Stimulated activated CD8-positive, alpha-beta memory T cell treated with anti-CD3 and anti-CD28 coated beads, Interleukin-4, amount 100 ng/mL, for 24 hours (primary cell): ENCODE measurements around the gene MAPRE2.

ENCODE experiments used
- DNase-seq: peaks from one replicate; pipeline ENCODE4 v3.0.0-alpha.2; 2020; ENCODE audit warnings: low read depth

Gene MAPRE2

GRCh38 chr18:35182151-35182550 lies 140.9 kb downstream of the MAPRE2 start:
- DNase-seq, result no peak

DNA sequence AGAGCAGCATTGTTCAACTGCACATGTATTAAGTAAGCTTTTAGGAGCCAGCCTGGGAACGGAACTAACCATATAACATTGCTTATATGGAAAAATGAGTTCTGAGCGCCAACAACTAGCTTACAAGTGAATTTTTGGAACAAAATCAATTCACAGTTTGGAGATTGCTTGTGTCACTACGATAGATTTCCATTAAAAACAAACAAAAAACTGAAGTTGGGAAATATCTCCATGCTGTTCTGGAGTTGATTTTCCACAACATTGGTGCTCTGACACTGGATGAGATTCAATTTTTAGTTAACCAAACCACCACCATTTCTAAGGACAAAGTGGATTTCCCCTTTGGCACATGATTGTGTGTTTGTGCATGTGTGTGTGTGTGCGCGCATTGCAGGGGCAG lies 142.7 kb downstream of the MAPRE2 start:
- no peak for DNase-seq

DNA sequence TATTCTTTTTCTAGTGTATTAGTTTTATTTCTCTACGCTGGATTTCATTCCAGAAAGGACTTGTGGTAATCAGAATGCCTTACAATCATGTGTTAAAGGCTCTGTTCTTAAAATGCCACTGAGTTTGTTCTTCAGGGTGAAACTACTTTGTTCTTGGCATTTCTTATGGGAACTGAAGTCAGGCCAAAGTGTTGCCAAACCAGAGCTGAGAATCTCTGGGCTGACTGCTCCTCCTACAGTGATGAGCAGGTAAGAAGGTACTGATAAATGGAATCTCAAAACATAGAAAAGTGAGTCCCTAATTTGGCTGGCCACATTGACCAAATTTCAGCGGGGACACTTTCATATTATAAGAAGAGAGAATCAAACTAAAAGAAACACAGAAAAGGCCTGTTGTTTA lies 144.6 kb downstream of the MAPRE2 start:
- no peak for DNase-seq

- DNase-seq, result no peak
Measured at GRCh38 chr18:35186291-35187034, 145.2 kb downstream of the MAPRE2 start.

DNA sequence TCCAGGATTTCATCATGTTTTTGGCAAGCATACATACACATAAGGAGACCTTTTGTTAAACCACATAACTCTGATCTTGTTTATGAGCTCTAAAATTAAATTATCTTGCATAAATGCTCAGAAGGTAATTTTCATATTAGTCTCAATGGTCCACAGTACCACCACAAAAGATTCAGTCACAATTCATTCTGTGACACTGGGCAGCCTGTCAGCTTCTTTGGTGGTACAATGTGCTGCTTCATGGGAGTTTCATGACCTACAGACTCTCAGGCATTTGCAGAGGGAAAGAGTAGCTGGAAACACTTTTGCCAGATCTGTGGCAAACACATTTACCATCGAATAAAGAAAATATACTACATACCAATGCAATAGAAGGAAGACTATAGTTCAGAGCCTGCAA lies 148.3 kb downstream of the MAPRE2 start:
- DNase-seq, result no peak

- DNase-seq, result no peak
Measured at GRCh38 chr18:35190948-35191697, 149.9 kb downstream of the MAPRE2 start.

DNA sequence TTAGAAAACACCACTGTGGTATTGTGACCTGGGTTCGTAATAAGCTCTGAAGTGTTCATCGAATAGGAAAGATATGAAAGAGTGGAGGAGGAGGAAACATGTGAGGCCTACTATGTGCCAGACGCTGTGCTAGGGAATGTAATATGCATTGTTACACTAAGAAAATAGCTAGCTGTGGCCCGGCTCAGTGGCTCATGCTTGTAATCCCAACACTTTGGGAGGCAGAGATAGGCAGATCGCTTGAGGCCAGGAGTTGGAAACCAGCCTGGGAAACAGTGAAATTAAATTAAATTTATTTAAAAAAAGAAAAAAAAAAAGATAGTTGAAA lies 150.4 kb downstream of the MAPRE2 start:
- no peak for DNase-seq

GRCh38 chr18:35192415-35192814 lies 151.2 kb downstream of the MAPRE2 start:
- no peak for DNase-seq
